ENCODE results near the gene GYPE.
A peak's percentile ranks its signal among the peaks of the same experiment; 100 is the strongest.
"Not testable (repeated sequence)": the region's sequence is repeated elsewhere in the genome, so short reads cannot be mapped to it uniquely, and the experiment has no call there.

Gene GYPE

GRCh38 chr4:143905440-143905839, at the start of gene GYPE:
GYPE (minus strand) TSS chr4:143905559; CDS start chr4:143905507, 52 bp downstream.
- DNase-seq (ENCODE audit: low spot score), result not testable (repeated sequence)

- not testable (repeated sequence) for DNase-seq (ENCODE audit: low spot score)
These were observed 46.2 kb upstream of the GYPE start for GRCh38 chr4:143951458-143951972.

GRCh38 chr4:143950967-143951366, 45.6 kb upstream of the GYPE start:
- not testable (repeated sequence) for DNase-seq (ENCODE audit: low spot score)

- not testable (repeated sequence) for DNase-seq (ENCODE audit: low spot score)
These were observed 44.8 kb upstream of the GYPE start for GRCh38 chr4:143950185-143950584.

GRCh38 chr4:143947493-143947892, 42.1 kb upstream of the GYPE start:
- not testable (repeated sequence) for DNase-seq (ENCODE audit: low spot score)

- DNase-seq (ENCODE audit: low spot score), result not testable (repeated sequence)
These were observed 35.3 kb upstream of the GYPE start for GRCh38 chr4:143940708-143941107.

GRCh38 chr4:143939528-143939927, 34.2 kb upstream of the GYPE start:
- no peak for DNase-seq (ENCODE audit: low spot score)

- not testable (repeated sequence) for DNase-seq (ENCODE audit: low spot score)
These were observed 33.5 kb upstream of the GYPE start for GRCh38 chr4:143938890-143939289.

GRCh38 chr4:143921181-143921580, 15.8 kb upstream of the GYPE start:
- DNase-seq (ENCODE audit: low spot score), result no peak

GRCh38 chr4:143916485-143916884, 11.1 kb upstream of the GYPE start:
- not testable (repeated sequence) for DNase-seq (ENCODE audit: low spot score)

GRCh38 chr4:143912478-143912877, 7.1 kb upstream of the GYPE start:
- not testable (repeated sequence) for DNase-seq (ENCODE audit: low spot score)

- DNase-seq (ENCODE audit: low spot score), result peak; percentile 20
These were observed 6.4 kb upstream of the GYPE start for GRCh38 chr4:143911528-143912417.

GRCh38 chr4:143910906-143911305, 5.5 kb upstream of the GYPE start:
- DNase-seq (ENCODE audit: low spot score), result not testable (repeated sequence)

GRCh38 chr4:143907811-143908210, 2.5 kb upstream of the GYPE start:
- not testable (repeated sequence) for DNase-seq (ENCODE audit: low spot score)

GRCh38 chr4:143904431-143904830, 928 bp downstream of the GYPE start:
- not testable (repeated sequence) for DNase-seq (ENCODE audit: low spot score)

GRCh38 chr4:143890323-143890722, 15.0 kb downstream of the GYPE start:
- DNase-seq (ENCODE audit: low spot score), result not testable (repeated sequence)

GRCh38 chr4:143888189-143888588, 17.2 kb downstream of the GYPE start:
- DNase-seq (ENCODE audit: low spot score), result not testable (repeated sequence)

GRCh38 chr4:143884965-143885364, 20.4 kb downstream of the GYPE start:
- not testable (repeated sequence) for DNase-seq (ENCODE audit: low spot score)

GRCh38 chr4:143883529-143883928, 21.8 kb downstream of the GYPE start:
- no peak for DNase-seq (ENCODE audit: low spot score)

GRCh38 chr4:143882892-143883291, 22.5 kb downstream of the GYPE start:
- no peak for DNase-seq (ENCODE audit: low spot score)

- DNase-seq (ENCODE audit: low spot score), result not testable (repeated sequence)
These were observed 25.8 kb downstream of the GYPE start for GRCh38 chr4:143879561-143879960.

- DNase-seq (ENCODE audit: low spot score), result not testable (repeated sequence)
These were observed 30.0 kb downstream of the GYPE start for GRCh38 chr4:143875357-143875756.

All from germinal center (tissue), 1 donor.